WI38 (cell line): ENCODE measurements around the gene GJD3.

Experiments used
- H3K4me3 ChIP-seq: 2 replicates; pipeline ENCODE4 v1.5.1; 2011; ENCODE audit warnings: low read depth, mild to moderate bottlenecking, control low read depth, low read length
- CTCF ChIP-seq: IDR thresholded peaks from 2 replicates; pipeline ENCODE4 v1.5.1; 2012; ENCODE audit warnings: low read depth, mild to moderate bottlenecking, control low read depth, low read length

The GJD3 gene

DNA sequence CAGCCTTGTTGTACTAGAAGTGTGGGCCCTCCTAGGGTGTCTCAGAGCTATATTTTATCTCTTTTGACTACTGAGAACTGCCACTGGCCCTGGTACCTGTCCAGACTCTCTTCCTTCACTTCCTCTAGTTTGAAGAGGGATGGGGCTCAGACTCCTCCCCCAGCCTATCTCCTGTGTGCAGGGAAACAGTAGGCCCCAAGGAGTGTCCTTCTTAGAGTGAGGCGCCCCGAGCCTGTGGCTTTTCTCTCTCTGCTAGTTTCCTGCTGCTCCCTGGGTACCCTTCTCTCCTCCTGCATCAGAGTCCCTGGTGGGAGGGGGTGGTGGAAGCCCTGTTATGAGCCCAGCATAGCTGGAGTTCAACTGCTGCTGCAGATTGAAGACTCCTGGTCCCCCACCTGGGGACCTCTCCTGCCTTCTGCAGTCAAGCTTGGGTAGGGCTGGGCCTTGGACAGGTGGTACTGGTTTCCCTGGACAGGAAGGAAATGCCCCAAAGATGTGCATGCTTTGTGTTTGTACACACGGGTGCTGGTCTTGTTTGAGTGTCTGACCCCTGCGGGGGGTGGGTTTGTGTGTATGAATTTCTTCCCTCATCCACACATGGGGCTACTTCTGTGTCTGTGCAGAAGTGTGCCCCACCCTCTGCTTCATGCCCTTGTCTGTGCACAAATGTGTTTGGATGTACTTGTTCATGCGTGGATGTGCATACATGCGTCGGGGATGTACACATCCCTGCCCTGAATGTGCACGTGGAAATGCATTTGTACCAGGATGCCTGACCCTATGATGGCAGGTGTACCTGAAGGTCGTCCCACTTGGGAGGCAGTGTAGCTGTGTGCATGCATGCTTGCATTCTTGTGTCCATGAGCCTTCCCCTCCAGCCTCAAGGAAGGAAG, 48.6 kb downstream of the GJD3 start:
- no peak for TF ChIP-seq CTCF
- H3K4me3 ChIP-seq, result no peak overlapping the region

GRCh38 chr17:40315206-40315605, 49.3 kb downstream of the GJD3 start:
- TF ChIP-seq CTCF, result no peak
- no peak overlapping the region for H3K4me3 ChIP-seq

DNA sequence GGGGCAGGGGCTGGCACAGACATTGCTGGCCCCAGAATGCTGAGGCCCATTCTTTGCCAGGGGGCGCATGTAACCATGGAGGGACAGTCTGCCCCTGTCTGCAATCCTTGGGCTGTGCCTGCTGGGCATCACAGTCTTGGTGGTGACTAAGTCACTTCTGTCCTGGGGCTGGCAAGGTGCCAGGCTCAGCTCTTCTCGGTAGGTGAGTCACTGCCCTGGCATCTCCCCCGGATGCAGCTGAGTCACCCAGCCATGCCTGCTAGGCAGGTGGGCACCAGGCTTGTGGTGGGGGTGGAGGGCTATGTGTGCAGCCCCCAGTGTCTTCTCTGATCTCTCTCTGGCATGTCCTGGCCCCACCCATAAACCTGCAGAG, 50.0 kb downstream of the GJD3 start:
- TF ChIP-seq CTCF, result no peak
- H3K4me3 ChIP-seq, result no peak overlapping the region

DNA sequence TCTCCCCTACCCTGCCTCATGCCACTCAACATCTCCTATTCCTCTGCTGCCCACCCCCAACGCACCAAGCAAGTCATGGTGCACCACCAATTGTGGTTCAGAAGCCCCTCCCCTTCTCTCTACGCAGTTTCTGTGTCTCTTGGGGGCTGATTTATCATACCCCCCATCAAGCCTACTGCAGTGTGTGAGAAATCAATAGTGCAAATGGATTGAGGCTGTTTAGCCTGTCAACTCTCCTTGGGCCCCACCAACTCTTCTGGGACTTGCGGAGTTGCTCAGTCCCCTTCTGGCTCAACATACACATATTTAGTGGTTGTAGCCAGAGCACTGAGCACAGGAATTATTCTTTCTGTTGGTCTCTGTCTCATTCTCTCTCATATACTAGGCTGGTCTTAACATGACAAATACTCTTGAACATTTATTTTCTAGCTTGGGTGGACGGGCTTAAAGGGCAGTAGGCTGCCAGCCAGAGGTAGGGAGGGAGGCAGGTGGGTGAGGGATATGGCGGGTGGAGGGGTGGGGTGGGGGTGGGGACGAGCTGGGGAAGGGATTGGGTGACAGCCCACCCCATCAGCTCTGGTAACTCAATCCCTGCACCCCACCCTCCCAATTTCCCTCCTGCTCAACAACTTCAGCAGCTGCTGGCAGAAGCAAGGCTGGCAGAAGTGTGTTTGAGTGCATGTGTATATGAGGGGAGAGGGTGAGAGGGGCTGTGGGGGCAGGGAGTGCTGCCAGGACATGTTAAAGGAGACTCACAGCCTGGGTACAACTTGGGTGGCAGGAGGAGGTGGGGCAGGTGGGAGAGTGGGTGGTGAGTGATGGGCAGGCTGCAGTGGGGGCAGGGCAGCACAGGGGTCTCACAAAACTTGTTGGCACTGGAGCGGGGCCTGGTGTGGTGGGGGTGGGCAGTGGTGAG, 50.6 kb downstream of the GJD3 start:
- no peak overlapping the region for H3K4me3 ChIP-seq
- TF ChIP-seq CTCF, result no peak
